ELR (cell line): Measurements from ENCODE around the gene PSMB4.
"Not testable (repeated sequence)": the region's sequence is repeated elsewhere in the genome, so short reads cannot be mapped to it uniquely, and the experiment has no call there.

Experiments used
- DNase-seq: peaks from one replicate; pipeline ENCODE4 v3.0.0-alpha.2; 2015; ENCODE audit warnings: low read depth

PSMB4 gene

DNA sequence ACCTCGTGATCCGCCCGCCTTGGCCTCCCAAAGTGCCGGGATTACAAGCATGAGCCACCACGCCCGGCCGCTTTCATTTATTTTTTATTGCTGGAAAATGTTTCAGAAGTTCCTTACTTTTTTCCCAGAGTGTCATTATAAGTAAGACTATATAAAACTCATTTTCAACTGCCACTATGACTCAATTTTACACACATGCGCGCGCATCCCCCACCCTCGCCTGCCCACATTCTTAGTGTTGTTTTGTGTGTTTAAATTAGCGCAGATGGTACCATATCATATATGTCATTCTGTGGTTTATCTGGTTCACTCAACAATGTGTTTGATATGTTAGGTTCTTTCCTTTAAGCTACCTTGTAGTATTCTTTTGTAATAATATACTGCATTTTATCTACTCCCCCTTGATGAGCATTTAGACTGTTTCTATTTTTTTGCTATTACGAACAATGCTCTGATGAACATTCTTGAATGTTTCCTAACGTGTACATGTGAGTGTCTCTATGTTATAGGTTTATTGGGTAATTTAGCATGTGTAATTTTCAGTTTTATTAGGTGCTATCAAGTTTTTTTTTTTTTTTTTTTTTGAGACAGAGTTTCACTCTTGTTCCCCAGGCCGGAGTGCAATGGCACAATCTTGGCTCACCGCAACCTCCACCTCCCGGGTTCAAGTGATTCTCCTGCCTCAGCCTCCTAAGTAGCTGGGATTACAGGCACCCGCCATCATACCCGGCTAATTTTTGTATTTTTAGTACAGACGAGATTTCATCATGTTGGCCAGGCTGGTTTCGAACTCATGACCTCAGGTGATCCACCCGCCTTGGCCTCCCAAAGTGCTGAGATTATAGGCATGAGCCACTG, 8.9 kb upstream of the PSMB4 start:
- DNase-seq: not testable (repeated sequence)

- no peak for DNase-seq
Measured at GRCh38 chr1:151391079-151391563, 8.3 kb upstream of the PSMB4 start.

- no peak for DNase-seq
Measured at GRCh38 chr1:151393583-151393982, 5.8 kb upstream of the PSMB4 start.

- DNase-seq: not testable (repeated sequence)
Measured at GRCh38 chr1:151396265-151396664, 3.1 kb upstream of the PSMB4 start.

GRCh38 chr1:151401125-151401788, 1.9 kb downstream of the PSMB4 start:
- peak; percentile 52 for DNase-seq

DNA sequence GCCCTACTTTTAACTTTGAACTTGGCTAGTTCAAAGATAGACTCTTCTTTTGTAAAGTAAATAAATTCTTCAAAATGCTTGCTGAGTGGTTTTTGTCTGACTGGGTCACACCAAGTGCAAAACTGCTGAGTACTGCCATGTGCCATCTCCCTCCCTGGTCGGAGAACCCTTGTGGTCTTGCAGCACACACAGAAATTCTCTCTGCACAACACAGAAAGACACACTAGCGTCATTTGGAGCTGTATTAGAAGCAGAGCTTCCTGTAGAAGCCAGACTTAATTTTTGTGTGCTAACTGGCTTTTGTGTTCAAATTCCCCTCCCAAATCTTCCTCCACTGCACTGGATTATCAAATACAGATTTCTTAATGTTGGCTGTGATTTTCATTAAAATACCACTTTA, 2.5 kb downstream of the PSMB4 start:
- no peak for DNase-seq

DNA sequence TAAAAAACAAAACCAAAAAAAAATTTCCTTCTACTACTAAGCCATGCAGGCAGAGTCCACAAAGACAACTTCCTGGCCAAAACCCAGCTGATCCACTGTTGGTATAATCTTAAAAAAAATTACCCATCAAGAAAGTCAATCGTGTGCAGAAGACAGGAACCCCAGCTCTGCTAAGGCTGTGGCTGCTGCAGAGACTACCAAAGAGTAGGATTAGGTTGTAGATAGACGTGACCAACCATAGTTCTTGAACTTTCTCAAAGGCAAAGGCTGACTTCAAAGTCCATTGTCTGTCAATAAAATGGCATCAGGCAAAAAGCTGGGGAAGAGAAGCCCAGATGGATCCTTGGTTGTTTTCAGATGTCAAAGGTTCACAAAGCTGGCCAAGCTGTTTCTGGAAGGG, 3.4 kb downstream of the PSMB4 start:
- DNase-seq: no peak

DNA sequence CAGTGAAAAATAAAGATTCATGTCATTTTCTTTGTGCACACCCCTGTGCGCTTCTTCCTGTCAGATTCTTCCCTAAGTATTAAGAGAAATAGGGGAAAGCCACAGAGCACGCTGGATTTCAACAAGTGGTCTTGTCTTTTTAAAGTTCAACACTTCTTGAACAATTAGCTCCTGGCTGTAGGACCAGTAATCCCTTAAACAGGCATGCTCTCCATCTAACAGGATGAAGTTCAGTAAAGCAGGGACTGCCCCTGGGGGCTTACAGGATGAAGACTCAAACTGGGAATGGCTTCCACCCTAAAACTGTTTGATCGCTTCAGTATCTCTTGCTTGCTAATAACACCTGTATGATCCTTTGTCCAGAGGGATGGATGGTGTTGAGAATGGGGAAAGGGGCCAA, 4.2 kb downstream of the PSMB4 start:
- no peak for DNase-seq

- DNase-seq: no peak
Measured at GRCh38 chr1:151405187-151405951, 6.0 kb downstream of the PSMB4 start.

- DNase-seq: no peak
Measured at GRCh38 chr1:151406176-151406575, 6.8 kb downstream of the PSMB4 start.

DNA sequence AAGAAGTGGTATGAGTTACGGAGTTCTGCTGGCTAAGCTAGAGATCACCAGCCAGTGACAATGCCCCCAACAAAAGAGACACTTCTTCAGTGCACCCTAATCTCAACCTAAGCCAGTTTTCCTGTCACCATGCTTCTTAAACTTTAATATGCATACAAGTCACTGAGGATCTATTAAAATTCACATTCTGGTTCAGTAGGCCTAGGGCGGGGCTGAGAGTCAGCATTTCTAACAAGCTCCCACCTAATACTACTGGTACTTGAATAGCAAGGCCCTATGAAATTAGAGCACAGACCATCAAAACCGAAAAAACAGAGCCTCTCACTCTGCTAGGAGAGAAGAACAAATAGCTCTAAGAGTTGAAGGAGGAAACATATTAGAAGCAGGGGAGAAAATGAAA, 7.9 kb downstream of the PSMB4 start:
- no peak for DNase-seq

DNA sequence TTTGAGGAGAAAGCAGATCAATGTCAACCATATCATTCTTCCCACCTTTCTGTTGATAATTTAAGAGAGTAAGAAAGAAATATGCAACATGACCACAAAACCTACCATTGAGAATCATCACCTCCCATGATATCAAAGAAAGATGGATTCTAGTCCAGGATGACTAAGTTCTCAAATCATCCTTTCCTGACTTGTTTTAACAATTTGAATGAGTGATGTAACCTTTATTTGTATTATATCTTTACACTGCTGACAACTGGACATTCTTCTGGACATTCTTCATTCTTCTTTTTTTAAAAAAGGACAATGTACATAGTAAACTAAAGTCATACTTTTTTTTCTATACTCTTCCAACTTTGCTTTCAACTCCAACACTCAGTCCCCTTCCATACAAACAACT, 9.5 kb downstream of the PSMB4 start:
- DNase-seq: peak; percentile 9

DNA sequence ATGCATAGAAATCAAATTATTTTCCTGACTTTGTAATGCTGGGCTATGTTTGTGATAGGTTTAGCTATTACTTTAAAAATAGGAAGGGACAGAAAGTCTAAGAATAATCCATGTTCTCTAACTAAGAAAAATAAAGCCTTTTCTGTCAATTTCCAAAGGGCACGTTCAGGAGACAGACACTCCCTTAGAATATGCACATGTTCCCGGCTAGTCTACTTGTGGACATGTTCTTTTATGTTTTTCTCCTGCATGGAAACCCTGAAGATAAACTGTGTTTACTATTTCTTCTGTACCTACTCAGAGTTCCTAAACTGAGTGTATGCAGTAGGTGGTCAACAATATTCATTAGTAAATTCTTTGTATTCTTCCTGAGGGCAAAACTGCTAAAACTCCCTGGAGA, 12.5 kb downstream of the PSMB4 start:
- DNase-seq: no peak

GRCh38 chr1:151416231-151416630, 16.9 kb downstream of the PSMB4 start:
- DNase-seq: peak; percentile 60

DNA sequence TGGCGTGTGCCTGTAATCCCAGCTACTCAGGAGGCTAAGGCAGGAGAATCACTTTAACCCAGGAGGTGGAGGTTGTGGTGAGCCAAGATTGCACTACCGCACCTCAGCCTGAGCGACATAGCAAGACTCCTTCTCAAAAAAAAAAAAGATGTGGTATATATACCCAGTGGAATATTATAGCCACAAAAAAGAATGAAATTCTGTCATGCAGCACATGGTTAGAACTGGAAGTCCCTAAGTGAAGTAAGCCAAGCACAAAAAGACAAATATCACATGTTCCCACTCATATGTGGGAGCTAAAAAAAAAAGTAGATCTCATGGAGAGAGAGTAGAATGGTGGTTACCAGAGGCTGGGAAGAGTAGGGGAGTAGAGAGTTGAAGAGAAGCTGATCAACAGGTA, 18.7 kb downstream of the PSMB4 start:
- no peak for DNase-seq

GRCh38 chr1:151419819-151420218, 20.4 kb downstream of the PSMB4 start:
- DNase-seq: no peak

- DNase-seq: no peak
Measured at GRCh38 chr1:151425103-151425502, 25.7 kb downstream of the PSMB4 start.

GRCh38 chr1:151428068-151428467, 28.7 kb downstream of the PSMB4 start:
- no peak for DNase-seq

- DNase-seq: not testable (repeated sequence)
Measured at GRCh38 chr1:151433827-151434226, 34.5 kb downstream of the PSMB4 start.

GRCh38 chr1:151435174-151435573, 35.8 kb downstream of the PSMB4 start:
- no peak for DNase-seq

GRCh38 chr1:151436985-151437384, 37.6 kb downstream of the PSMB4 start:
- DNase-seq: no peak

GRCh38 chr1:151437396-151437795, 38.0 kb downstream of the PSMB4 start:
- DNase-seq: not testable (repeated sequence)
